DMS79 treated with DMSO at 0.1 percent for 48 hours (cell line): ENCODE results near the gene HELLS.
"Not testable (repeated sequence)": the region's sequence is repeated elsewhere in the genome, so short reads cannot be mapped to it uniquely, and the experiment has no call there.

ENCODE experiments used
- DNase-seq: peaks from one replicate; lab custom pipeline; 2025; lab: John Stamatoyannopoulos, UW

The HELLS gene

GRCh38 chr10:94607111-94607510 is 61.5 kb downstream of the HELLS start:
- DNase-seq: no peak

GRCh38 chr10:94608559-94608958 is 63.0 kb downstream of the HELLS start:
- DNase-seq: no peak

DNA sequence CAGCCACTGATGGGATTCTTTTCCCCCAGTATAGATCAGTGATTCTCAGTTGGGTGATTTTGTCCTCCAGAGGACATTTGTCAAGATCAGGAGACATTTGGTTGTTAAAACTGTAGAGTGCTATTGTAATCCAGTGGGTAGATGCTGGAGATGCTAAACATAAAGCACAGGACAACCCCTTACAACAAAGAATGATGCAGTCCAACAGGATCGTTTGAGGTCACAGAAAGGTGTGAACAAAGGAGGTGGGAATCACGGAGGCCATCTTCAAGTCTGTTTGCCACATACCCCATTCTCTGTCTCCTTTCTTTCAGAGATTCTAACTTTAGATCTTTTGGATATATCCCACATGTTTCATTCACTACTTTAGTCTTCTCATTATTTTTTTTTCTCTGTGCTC is 69.0 kb downstream of the HELLS start:
- no peak for DNase-seq

DNA sequence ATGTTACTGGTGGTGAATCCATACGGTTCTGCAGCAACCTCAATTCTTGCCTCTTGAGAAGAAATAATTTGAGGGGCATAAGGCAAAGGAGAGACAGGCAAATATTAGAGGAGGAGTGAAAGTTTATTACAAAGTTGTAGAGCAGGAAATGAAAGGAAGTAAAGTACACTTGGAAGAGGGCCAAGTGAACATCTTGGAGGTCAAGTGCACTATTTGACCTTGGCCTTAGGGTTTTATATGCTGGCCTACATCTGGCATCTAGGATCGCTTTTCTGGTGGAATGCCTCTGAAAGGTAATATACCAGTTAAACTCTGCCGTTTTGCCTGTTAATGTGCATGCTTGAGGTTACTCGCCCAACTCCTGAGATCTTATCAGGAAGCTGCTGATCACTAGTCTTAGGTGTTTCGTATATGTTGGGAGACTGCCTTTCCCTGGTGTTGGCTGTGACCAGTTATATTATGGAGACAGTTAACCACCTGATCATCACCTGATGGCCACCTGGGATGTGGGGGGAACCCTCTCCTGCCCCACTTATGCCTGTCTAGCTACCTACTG is 71.9 kb downstream of the HELLS start:
- peak; percentile 1 for DNase-seq

DNA sequence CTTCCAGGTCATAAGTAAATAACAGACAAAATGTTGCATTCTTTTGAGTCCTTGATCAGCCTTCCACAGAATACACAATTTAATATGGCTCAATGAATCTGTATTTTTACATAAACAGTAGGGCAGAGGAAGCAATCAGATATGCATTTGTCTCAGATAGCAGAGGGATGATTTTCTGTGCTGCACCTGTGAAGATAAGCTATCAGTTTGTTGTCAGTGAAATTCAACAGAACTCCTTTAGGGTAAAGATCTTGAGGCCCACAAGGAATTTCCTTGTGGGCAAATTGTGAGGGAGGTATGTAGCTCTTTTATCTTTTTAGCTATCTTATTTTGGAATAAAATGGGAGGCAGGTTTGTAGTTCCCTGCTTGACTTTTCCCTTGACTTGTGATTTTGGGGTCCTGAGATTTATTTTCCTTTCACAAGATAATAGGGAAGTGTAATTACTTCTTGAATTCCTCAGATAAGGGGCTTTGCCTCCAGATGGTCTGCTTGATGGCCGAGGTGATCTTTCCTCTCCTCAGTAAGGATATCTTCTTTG is 77.1 kb downstream of the HELLS start:
- DNase-seq: no peak

DNA sequence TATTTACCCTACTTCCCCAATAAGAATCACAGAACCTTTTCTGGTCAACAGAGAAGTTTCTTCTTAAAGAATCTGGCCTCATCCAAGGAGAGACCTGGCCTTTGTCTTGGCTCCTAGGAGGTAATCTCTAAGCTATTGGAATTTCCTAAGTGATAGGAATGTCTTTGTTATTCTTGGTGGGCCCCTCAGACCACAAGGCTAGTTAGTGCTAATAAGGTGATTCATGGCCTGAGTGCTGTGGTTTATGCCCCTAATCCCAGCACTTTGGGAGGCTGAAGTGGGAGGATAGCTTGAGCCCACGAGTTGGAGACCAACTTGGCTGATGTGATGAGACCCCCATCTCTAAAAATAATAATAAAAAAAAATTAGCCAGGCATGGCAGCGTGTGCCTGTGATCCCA is 78.0 kb downstream of the HELLS start:
- no peak for DNase-seq

GRCh38 chr10:94626476-94626875 is 80.9 kb downstream of the HELLS start:
- DNase-seq: no peak

DNA sequence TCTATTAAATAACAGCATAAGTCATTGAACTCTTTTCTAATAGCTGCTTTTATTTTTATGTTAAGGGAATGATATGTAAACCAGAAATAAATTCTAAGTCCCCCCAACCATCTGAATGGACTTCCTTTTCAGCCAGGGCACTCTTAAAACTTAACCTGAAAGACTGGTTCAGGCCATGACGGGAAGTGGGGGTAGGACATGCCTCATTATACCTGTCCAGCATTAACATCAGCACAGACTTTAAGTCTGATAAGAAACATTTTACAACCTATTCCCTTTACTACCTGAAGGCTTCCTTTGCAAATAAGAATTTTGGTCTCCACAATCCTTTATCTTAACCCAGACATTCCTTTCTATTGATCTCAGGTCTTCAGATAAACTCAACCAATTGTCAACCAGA is 81.9 kb downstream of the HELLS start:
- no peak for DNase-seq

GRCh38 chr10:94630017-94630688 is 84.6 kb downstream of the HELLS start:
- peak; percentile 4 for DNase-seq

DNA sequence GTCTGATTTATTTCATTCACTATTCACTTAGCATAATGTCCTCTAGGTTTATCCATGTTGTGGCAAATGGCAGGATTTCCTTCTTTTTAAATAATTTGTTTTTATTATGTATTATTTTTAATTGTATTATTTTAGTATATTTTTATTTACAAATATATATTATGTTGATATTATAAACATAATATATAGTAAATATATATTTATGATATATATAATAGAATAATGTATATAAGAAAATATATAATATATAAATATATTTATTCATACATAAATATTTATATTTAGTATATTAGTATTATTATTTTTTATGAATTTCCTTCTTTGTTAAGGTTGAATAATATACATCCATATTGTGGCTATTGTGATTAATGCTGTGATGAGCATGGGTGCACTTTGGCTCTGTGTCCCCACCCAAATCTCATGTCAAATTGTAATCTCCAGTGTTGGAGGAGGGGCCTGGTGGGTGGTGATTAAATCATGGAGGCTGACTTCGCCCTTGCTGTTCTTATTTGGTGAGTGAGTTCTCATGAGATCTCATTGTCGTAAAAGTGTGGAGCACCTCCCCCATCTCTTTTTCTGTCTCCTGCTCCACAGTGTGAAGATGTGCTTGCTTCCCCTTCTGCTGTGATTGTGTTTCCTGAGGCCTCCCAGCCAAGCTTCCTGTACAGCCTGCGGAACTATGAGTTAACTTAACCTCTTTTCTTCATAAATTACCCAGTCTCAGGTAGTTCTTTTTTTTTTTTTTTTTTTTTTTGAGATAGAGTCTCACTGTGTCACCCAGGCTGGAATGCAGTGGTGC is 85.7 kb downstream of the HELLS start:
- no peak for DNase-seq

GRCh38 chr10:94632954-94633353 is 87.4 kb downstream of the HELLS start:
- DNase-seq: no peak

GRCh38 chr10:94638097-94638496 is 92.5 kb downstream of the HELLS start:
- DNase-seq: not testable (repeated sequence)

GRCh38 chr10:94639902-94640301 is 94.3 kb downstream of the HELLS start:
- DNase-seq: no peak

GRCh38 chr10:94640562-94640961 is 95.0 kb downstream of the HELLS start:
- no peak for DNase-seq

DNA sequence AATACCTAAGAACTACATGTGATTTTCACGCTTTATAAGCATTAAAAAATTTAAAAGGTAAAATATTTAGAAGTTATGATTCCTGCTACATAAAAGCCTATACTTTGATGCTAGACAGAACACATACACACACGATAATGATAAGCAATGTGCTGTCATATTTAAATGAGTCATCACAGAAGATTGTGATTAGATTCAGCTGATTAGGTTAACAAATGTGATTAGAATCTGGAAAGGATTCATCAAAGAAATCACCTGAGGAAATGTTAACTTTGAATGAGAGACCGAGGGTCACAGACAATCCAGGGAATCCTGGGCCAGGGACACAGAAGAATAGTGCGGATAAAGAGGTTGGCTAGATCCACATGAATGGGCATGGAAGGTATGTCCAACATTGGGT is 95.9 kb downstream of the HELLS start:
- DNase-seq: no peak

DNA sequence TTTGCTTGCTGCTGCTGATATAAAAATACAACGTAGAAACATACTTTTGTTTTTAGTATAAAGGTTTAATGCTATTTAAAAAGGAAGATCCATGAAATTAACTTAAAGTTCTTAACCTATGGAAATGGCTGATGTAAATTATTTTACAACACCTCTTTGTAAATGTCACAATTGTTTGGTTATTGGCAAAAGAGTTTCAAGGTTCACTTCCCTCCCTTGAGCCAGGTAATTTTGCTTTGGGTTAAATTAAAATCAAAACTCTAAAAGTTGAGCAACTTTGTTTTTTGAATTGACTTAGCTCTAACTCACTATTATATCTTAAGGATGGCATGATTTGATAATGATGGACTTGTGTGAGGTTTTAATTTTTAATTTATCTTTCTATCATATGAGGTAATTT is 98.8 kb downstream of the HELLS start:
- DNase-seq: no peak

DNA sequence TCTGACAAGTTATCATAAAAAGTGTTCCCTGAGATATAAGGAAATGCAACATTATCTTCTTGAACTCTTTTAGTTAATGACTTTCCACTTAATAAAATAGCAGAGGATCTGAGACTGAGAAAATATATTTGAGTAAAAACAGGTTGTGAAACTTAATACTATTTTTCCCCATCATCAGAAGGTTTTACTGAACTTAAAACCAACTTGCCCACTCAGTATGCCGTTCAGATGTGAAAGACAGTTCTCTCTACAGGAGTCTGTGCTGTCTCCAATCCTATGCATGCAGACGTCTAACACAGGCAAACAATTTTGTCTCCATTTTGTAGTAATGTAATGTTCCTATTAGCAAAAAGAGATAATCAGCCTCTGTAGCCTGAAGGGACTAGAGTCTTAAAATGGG is 99.7 kb downstream of the HELLS start:
- no peak for DNase-seq
